ENCODE results near the gene CACNG4.

The CACNG4 gene

DNA sequence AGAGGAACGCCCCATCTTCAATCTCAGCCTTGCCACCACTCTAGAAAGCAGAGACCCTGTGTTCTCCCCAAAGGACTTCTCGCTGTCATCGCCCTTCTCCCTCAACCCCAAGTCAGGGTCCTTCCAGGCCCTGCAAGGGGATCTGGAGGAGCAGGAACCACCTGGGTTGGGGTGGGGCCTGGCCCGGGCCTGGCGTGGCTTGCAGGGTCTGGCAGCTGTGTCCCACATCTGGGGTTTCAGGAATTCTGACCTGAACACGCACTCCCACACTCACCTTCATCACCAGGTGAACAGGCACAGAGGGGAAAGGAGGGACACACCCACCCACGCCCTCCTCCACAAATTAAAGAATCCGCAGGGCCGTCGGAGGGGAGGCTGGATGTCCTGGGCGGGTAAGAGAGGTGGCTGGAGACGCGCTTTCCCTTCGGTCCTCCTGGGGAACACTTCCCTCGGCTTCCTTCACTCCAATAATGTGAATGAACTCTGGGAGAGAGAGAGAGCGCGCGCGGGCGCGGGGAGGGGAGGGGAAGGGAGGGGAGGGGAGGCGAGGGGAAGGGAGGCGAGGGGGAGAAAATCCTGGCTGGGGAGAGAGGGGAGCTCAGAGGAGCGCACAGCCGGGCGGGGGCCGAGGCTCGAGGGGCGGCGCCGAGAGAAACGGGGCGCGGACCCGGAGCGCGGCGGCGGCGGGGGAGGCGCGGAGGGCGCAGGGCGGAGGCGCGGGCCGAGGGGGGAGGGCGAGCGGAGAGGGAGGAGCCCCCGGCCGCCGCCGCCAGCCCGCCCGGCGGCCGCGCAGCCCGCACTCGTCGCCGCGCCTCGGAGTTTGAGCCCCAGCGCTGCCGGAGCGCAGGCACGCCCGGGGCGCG, at the start of gene CACNG4:
TSS of gene CACNG4 (plus strand) at position 799 of the 863 bp plus-strand sequence. CDS start 205 bp downstream, outside the sequence.
- no peak for DNase-seq (ENCODE audit: low spot score)

DNA sequence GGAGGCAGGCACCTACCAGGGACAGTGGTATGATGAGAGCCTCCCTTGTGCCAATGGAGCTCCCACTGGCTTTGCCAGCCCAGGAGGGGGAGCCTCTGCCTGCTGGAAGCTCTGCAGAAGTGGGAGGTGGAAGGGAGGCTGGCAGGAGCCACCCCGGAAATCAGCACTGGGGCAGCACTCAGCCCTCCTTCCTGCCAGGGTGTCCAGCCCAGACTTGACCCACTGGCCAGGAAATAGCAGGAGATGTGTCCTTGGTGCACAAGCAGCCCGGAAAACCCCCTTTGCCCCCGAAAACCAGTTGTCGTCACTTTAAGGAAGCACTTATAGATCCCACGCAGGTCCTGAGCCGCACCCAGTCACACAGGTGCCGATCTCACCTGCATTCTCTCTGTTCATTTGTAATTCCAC, 49.3 kb upstream of the CACNG4 start:
- peak; percentile 70 for DNase-seq (ENCODE audit: low spot score)

DNA sequence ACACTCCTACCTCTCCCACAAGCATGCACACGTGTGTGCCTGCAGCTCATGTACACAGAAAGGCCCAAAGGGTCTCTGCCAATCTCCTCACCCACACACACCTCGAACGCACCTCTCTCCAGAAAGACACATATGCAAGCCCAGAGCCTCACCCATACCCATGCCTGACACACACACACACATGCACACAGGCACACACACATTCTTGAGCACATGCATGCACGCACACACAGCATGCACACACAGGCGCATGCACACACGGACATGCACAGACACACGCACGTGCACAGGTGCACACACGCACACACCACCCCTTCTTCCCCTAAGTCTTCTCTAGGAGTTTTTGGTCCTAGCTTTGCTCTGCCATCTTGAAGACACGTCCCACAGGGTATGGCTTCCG, 48.7 kb upstream of the CACNG4 start:
- no peak for DNase-seq (ENCODE audit: low spot score)

DNA sequence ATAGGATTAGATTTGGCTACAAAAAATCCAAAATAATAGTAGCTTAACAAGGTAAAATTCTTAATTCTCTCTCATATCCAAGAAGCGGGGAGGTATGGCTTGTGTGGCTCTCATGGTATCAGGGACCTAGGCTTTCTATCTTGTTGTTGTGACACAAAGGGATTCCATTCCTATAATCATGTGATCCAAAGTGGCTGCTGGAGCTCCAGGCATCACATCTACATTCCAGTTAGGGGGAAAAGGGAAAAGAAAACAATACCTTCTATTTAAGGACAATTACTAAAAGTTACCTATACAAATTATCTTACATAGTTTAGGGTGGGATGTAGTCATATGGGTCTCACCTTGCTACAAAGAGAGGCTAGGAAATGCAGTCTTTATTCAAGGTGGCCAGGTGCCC, 47.6 kb upstream of the CACNG4 start:
- no peak for DNase-seq (ENCODE audit: low spot score)

DNA sequence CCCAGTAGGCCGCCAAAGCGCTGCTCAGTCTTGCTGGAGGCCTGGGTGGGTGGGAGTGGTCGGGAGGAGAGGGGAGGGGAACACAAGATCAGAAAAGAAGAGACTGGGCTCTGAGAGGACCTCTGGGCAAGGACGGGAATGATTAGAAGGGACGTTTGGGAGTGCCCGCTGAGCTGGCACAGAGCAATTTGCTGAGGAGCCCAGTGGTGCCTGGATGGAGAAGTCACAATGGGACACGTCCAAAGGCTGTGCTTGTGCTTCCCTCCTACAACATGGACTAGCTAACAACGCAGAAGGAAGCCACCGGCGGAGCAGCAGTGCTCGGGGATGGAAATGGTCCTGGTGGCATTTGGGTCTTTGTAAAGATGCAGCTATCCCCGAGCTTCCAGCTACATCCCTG, 45.6 kb upstream of the CACNG4 start:
- no peak for DNase-seq (ENCODE audit: low spot score)

DNA sequence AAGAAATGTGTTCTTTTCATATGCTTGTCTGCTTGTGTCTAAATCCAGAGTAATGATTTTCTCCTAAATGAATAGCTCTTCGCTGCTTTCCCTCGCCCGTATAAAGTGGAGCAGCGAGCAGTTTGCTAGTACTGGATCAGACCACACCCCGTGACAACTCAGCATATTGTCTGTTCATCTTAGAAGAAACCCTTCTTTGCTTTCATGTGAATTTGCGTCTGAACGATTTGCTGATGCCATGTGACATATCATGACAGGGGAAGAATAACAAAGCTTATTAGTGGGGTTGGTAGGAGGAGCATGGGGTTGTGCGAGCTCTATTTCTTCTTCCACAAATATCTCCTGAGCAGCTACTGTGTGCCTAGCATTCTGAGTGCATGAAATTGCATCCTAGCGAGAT, 44.1 kb upstream of the CACNG4 start:
- no peak for DNase-seq (ENCODE audit: low spot score)

DNA sequence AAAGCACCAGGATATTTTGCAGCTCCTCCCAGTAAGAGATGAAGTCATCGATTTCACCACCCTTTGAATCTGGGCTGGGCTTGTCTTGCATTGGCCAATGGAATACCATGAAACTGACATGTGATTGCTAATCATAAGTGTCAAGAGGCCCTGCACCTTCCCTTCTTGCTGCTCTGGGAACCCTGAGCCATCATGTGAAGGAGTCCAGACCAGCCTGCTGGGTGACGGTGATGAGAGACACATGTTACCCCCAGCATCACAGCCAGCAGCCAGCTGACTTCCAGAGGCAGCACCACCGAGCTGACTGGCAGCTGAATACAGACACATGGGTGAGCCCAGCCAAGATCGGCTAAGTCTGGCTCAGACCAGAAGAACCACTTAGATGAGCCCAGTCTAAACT, 43.6 kb upstream of the CACNG4 start:
- no peak for DNase-seq (ENCODE audit: low spot score)

DNA sequence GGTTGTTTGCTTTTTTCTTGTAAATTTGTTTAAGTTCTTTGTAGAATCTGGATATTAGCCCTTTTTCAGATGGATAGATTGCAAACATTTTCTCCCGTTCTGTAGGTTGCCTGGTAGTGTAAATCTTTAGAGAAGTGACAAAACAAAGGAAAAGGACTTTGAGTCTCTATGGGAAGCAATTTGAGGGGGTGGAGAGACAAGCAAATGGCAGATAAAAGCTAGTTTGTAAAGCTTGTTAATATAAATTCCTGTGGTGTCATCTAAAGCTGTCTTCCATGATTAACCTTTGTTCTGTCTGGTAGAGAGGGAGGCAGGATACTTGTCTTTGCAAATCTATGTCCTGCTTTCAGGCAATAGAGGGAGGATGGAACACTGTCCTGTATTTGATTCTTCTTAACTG, 40.6 kb upstream of the CACNG4 start:
- DNase-seq (ENCODE audit: low spot score), result peak; percentile 79

DNA sequence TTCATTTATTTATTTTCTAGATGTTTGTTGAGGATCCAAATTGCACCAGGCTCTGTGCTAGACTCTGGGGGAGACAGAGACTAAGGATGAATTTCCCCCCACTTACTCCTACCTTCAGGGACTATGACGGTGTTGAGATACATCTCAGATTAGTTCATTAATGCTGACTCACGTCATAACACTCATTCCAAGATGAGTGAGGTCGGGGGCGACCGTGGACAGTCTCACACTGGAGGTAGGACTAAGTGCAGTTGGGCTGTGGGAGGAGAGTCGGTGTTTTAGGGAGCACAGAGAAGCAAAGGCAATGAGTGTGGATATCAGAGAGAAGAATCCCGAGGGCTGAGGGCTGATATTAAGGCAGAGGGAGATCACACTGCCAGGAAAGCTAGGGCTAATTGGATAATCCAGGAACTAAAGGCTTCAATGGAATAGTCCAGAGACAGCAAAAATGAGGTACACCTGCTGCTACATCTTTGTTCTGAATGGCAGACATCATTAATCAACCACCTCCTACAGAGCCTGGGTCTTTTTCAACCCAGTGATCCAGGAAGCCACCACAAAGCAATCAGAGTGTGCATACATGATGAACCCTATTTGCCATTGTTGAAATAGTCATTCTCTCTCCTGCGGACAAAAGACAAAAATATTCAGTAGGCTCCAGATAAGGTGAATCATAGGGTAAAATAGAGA, 38.6 kb upstream of the CACNG4 start:
- no peak for DNase-seq (ENCODE audit: low spot score)

DNA sequence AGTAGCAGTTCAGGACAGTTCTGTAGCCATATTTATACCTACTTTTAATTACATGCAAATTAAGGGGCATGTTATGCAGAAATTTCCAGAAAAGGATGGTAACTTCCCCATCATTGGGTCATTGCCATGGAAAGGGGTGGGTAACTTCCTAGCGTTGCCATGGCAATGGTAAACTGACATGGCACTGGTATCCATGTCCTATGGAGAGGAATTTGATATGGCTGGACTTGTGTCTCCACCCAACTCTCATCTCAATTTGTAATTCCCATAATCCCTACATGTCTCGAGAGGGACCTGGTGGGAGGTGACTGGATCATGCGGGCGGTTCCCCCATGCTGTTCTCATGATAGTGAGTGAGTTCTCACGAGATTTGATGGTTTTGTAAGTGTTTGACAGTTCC, 35.6 kb upstream of the CACNG4 start:
- DNase-seq (ENCODE audit: low spot score), result no peak

DNA sequence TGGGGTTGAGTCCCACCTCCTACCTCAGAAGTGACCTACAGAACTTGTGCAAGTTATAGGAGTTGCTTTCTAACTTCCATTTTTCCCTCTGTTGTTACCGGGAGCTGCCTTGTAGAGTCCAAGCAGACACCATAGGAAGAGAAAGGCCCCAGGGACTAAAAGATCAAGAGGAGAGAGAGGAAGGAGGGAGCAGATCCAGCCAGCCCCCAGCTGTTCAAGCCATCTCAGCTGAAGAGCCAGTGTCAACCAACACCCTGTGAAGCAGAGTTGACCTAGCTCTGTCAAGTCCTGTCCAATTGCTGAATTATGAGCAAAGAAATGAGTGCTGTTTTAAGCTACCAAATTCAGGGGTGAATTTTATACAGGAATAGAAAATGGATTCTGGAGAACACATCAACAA, 34.9 kb upstream of the CACNG4 start:
- no peak for DNase-seq (ENCODE audit: low spot score)

DNA sequence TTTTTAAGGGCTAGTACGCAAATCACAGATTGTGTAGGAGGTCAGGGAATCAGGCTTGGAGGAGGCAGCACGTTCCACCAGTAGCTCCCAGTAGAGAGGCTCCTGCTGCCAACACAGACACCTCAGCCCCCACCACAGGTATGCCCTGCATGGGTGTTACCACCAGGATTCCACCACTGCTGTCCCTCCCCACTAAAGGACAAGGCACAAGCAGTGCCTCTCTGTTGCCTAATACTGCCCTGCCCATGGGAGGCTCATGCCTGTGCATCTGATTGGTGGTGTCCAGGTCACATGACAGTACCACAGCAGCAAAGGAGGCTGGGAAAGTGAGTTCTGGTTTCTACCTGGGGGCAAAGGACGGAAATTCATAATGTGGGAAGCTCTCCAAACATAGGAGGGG, 33.6 kb upstream of the CACNG4 start:
- peak; percentile 61 for DNase-seq (ENCODE audit: low spot score)

DNA sequence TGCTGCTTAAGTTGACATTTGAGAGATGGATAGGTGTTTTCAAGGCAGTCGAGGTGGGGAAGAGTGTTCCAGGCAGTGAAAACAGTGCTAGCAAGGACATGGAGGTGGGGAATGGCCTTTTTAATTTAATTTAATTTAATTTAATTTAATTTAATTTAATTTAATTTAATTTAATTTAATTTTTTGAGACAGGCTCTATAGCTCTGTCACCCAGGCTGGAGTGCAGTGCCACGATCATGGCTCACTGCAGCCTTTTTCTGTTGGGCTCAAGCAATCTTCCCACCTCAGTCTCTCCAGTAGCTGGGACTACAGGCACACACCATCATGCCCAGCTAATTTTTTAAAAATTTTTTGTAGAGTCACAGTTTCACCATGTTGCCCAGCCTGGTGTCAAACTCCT, 32.2 kb upstream of the CACNG4 start:
- DNase-seq (ENCODE audit: low spot score), result no peak

DNA sequence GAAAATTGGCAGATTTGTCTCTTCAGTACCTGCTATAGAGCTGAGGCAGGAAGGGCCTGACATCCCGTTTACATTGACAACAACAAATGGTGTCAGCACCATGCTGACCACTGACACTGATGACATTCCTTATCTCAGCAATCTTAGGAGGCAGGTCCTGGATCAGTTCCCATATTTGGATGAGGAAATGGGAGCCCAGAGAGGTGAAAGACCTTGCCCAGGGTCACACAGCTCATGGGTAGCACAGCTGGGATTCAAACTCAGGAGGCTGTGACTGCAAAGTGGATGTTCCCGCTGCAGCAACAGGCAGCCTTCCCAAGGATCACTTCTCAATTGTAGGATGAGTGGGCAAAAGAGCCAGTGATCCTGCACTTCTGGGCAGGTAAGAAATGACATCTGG, 30.5 kb upstream of the CACNG4 start:
- DNase-seq (ENCODE audit: low spot score), result no peak

DNA sequence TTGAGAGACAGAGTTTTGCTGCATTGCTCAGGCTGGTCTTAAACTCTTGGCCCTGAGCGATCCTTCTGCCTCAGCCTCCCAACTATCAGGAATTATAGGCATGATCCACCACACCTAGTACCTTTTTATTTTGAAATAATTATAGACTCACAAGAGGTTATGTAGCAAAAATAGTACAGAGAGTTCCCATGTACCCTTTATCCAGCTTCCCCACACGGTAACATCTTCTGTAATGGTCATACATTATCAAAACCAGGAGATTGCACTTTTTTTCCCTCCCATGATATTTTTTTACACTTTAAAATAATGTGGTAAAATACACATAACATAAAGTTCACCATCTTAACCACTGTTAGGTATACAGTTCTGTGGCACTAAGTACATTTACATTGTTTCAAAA, 28.8 kb upstream of the CACNG4 start:
- DNase-seq (ENCODE audit: low spot score), result no peak

DNA sequence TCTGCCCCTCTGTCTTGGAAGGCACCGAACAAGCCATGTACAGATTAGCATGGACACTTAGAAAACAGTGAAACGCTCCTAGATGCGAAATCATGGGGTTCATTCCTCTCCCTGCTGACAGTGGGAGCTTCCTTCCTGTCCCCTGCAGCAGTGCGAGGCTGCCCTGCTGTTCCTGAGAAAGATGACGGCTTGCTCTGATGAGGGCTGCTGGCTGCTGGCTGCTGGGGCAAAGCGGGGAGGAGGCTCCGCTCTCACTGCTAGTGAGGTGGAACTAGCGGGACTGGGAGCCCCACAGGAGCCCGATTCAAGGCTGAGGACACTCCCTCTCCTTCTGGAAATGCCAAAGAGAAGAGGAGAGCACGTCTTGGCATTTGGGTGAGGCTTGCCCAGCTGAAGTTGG, 25.9 kb upstream of the CACNG4 start:
- DNase-seq (ENCODE audit: low spot score), result no peak

DNA sequence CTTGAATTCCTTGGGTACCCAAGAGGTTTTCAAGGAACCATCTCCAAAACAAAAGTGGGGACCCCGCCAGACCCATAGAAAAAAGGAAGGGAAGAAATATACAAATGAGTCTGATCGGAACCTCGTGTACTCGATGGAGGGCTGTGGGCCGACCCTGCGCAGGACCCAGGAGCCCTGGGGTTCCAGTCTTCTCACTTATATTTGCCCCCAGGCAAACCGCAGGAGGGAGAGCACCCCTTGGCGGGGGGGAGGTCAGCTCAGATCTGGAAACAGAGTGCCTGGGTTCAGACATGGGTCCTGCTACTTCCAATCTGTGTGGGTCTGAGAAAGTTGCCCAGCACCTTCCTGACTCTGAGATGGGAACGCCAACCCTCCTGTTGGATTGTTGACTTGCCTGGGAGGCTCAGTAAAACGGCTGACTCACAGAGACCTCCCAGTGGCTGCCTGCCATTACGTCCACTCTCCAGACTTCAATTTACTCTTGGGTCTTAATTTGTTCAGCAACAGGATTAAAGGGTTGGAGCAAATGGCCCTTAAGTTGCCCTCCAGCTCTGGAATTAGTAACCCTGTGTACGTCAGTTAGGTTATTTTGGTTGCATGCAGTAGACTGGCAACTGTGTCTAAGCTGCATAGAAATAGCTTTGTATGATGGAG, 24.9 kb upstream of the CACNG4 start:
- DNase-seq (ENCODE audit: low spot score), result no peak

DNA sequence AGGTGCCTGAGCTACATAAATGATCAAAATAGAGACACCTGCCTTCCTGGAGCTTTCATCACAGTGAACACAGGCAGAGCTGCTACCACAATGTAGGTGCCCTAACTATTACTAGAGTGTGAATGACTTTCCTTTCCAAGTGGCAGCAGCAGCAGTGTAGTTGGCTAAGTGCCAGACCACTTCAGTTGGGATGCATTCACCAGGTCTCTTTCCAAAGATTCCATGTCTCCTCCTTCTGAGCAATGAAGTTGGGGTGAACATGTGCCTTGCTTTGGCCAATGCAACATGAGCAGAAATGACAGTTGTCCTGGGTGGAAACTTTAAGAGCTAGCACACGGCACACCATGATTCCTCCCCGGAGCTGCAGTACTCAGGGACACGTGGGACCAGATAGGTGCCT, 23.3 kb upstream of the CACNG4 start:
- DNase-seq (ENCODE audit: low spot score), result no peak

DNA sequence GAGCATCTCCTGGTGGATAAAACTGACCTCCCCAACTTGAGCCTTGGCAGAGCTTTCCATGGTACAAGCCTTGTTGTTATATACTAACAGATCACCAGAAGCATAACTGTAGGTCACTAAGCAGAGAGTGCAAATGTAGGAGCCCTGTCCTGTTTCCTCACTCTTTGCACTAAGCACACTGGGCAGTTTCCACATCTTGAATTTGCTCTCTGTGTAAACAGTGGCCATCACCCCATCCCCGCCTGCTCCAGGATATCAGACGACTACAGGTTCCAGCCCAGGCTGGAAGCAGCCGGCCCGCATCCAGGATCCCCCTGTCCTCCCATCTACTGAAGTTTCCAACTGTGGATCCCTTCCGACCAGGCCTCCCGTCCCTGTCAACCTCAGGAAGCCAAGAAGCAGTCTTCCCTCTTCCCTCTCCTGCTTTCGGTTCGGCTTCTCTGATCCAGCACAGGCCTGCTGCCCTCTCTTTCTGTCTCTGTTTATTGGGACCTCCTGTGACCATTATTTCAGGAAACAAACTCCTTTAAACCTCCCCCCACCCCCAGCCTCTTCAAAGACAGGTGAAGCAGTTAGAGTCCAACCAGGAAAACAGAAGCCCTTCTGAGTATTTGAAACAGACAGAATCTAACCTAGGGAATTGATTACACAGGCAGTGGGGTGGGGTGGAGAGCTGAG, 22.6 kb upstream of the CACNG4 start:
- no peak for DNase-seq (ENCODE audit: low spot score)

DNA sequence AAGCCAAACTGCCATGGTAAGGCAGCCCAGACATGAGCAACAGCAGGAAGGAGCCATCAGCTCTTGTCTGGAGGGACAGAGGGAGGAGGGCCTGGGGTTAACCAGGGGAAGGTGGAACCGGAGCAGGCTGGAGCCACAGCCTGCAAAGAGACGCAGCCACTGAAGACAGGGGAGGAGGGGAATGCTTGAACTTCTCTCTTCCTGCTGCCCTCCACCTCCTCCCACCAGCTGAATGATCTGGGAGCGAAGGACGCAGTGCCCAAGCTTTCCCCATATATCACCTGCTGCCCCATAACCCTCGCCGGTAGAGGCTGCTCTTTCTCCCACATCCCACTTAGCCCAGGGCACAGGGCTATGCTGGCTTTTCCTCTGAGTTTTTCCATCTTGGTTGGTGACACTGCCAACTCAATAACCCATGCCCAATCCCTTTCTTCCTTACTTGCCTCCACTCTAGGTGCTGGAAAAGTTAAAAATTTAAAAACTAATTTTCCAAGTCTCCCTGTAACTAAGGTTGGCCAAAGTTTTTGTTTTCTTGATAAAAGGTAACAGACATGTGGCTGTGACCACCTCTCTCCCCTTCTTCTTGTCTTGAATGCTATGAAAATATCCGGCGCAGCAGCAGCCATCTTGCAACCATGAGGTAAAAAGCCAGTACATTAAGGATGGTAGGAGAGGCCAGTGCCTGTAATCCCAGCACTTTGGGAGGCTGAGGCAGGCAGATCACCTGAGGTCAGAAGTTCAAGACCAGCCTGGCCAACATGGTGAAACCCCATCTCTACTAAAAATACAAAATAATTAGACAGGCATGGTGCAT, 21.8 kb upstream of the CACNG4 start:
- no peak for DNase-seq (ENCODE audit: low spot score)

DNA sequence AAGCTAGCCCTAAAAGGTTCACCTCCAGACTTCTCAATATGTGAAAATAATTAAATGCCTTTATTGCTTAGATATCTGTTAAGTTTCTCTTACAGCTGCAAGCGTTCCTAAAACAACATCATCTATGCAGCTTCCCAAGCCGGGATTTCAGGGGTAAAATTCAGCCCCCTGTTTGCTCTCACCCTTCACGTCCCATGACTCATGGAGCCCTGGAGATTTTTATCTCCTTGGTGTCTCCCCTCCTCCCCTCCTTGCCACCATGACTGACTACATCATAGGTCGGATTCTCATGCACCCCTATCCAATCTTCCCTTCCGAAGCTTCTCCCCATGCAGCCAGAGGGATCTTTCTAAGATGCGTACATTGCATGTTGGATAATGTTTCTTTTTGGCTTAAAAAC, 21.0 kb upstream of the CACNG4 start:
- DNase-seq (ENCODE audit: low spot score), result no peak

Data from SW480 (cell line).